Coronary artery (tissue), 2 donors: ENCODE results near the gene DNM2.

Experiments used
- DNase-seq: peaks from one replicate; pipeline ENCODE4 v3.0.0-alpha.2; 2017; ENCODE audit warnings: low spot score
- H3K27ac ChIP-seq, 2 donors: fragments of 200-600 bp; sonication (generic); one replicate each; pipeline ENCODE4 v1.5.1; 2016 to 2019
- H3K4me3 ChIP-seq: fragments of 200-600 bp; sonication (generic); 2 replicates; pipeline ENCODE4 v1.5.1; 2016; ENCODE audit warnings: mild to moderate bottlenecking, moderate library complexity
- CTCF ChIP-seq: fragments of 200-600 bp; sonication (generic); IDR thresholded peaks from one replicate; pipeline ENCODE4 v1.5.1; 2019; ENCODE audit warnings: antibody characterized with exemption

DNM2 gene

GRCh38 chr19:10701955-10702525 lies 15.8 kb upstream of the DNM2 start:
- Histone ChIP-seq H3K27ac (no peak overlapping the region), H3K4me3 (peak overlapping the region; percentile 86)
- DNase-seq = no peak
- TF ChIP-seq CTCF = no peak

DNA sequence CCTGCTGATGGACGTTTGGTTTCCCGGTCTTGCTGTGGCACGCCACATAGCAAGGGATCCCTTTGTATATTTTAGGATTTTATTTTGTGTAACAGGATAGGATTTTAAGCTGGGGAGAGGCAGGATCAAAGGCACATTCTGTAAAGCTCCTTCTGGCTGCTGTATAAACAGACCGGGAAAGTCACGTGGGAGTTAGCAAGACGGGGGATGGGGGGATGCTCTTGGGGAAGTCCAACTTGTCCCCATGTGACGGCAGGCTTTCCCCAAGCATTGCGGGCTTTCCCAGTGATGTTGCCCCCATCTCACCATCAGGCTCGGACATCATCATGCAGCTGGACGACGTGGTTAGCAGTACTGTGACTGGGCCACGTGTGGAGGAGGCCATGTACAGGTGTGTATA lies 10.9 kb upstream of the DNM2 start:
- Histone ChIP-seq H3K4me3 (no peak overlapping the region), H3K27ac (no peak overlapping the region)
- TF ChIP-seq CTCF = no peak
- no peak for DNase-seq

DNA sequence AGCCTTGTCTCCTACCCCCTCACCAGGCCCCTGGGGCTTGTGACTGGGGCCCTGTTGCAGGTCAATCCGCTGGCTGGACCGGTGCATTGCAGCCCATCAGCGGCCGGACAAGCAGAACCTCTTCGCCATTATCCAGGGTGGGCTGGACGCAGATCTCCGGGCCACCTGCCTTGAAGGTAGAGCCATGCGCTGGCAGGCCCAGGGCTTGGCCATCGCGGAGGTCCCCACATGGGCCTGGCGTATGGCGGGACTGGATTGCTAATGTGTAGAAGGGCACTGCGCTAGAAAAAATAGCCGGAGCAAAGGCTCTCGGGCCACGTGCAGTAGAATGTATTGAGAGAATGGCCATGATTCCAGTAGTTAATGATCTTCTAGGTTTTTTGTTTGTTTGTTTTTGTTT lies 10.4 kb upstream of the DNM2 start:
- DNase-seq = no peak
- TF ChIP-seq CTCF = no peak
- no peak overlapping the region for H3K4me3 ChIP-seq
- H3K27ac ChIP-seq = no peak overlapping the region

- TF ChIP-seq CTCF = no peak
- no peak overlapping the region for H3K4me3 ChIP-seq
Measured at GRCh38 chr19:10708291-10708690, 9.6 kb upstream of the DNM2 start.

DNA sequence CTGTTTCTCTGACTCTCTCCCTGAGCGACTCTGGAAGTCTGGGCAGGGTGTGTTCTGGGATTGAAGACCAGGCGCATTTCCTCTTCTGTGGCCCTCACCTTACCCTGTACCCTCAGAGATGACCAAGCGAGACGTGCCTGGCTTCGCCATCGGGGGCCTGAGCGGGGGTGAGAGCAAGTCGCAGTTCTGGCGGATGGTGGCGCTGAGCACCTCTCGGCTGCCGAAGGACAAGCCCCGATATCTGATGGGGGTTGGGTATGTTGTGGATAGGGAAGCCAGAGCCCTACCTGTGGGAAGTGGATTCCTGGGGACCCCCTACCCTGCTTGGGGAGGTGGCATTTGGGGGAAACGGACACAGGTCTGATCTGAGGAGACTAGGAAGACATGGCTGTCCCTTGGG lies 5.8 kb upstream of the DNM2 start:
- no peak overlapping the region for H3K4me3 ChIP-seq
- TF ChIP-seq CTCF = no peak
- no peak for DNase-seq
- H3K27ac ChIP-seq = no peak overlapping the region

More at GRCh38 chr19:10708291-10708690, 9.6 kb upstream of the DNM2 start:
- no peak for DNase-seq
- H3K27ac ChIP-seq = no peak overlapping the region

DNA sequence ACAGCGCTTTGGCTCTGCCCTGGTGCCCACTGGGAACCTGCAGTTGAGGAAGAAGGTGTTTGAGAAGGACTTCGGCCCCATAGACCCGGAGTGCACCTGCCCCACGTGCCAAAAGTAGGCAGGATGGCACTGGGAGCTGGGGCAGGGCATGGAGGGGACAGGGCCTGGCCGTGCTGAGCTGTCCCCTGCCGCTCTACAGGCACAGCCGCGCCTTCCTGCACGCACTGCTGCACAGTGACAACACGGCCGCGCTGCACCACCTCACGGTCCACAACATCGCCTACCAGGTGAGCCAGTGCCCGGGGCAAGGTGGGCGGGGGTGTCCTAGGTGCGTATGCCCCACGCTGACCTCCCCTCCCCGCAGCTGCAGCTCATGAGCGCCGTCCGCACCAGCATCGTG lies 5.1 kb upstream of the DNM2 start:
- no peak for DNase-seq
- no peak for TF ChIP-seq CTCF
- no peak overlapping the region for H3K4me3 ChIP-seq
- no peak overlapping the region for H3K27ac ChIP-seq

GRCh38 chr19:10713317-10713716 lies 4.6 kb upstream of the DNM2 start:
- Histone ChIP-seq H3K4me3 (no peak overlapping the region), H3K27ac (no peak overlapping the region)
- DNase-seq = no peak
- TF ChIP-seq CTCF = no peak
